Natural killer cell (primary cell): ENCODE data around the gene LITAFD. TPM values are rescaled to one million over a fixed set of nuclear protein-coding genes. Genes with fewer than 3 reads are reported as not detected.

Source experiments
- ATAC-seq, 3 donors: fragments of 150-1000 bp in 2 of 3; fragments of 200-7000 bp in 1 of 3; cut with Tn5 transposase; 1 replicate in 1 of 3; 2 replicates in 2 of 3; pipeline ENCODE4 v1.10.0; 2021; ENCODE audit warnings: mild to moderate bottlenecking in 2 of 3, moderate library complexity in 2 of 3
- DNase-seq, 2 donors: peaks; one replicate each; pipeline versions ENCODE4 v3.0.0 to v3.0.0-alpha.2; 2013 to 2021; ENCODE audit warnings: mixed read lengths in 1 of 2
- H3K27ac ChIP-seq: one replicate; pipeline ENCODE4 v1.5.1; 2013; ENCODE audit warnings: mild to moderate bottlenecking, low read length
- H3K27me3 ChIP-seq: one replicate; pipeline ENCODE4 v1.6.1; 2013; ENCODE audit warnings: low read length; ENCODE audit not compliant: control insufficient read depth, insufficient read depth
- H3K36me3 ChIP-seq: one replicate; pipeline ENCODE4 v1.6.1; 2013; ENCODE audit warnings: low read length; ENCODE audit not compliant: control insufficient read depth, insufficient read depth
- H3K4me1 ChIP-seq: one replicate; pipeline ENCODE4 v1.6.1; 2013; ENCODE audit warnings: low read length; ENCODE audit not compliant: control insufficient read depth, insufficient read depth
- H3K4me3 ChIP-seq: one replicate; pipeline ENCODE4 v1.5.1; 2013; ENCODE audit warnings: low read length
- H3K9me3 ChIP-seq: one replicate; pipeline ENCODE4 v1.6.1; 2013; ENCODE audit warnings: low read length; ENCODE audit not compliant: control insufficient read depth, insufficient read depth
- H3K27ac Mint-ChIP-seq, 2 donors: one replicate each; pipeline ENCODE4 v1.8.0; 2022; ENCODE audit warnings: mild to moderate bottlenecking in 2 of 2, mixed read lengths in 2 of 2, moderate library complexity in 1 of 2
- H3K27me3 Mint-ChIP-seq, 2 donors: one replicate each; pipeline ENCODE4 v1.8.0; 2022; ENCODE audit warnings: low read depth in 2 of 2, mixed read lengths in 2 of 2
- H3K36me3 Mint-ChIP-seq: one replicate; pipeline ENCODE4 v1.8.0; 2022; ENCODE audit warnings: mixed read lengths
- H3K4me1 Mint-ChIP-seq, 2 donors: one replicate each; pipeline ENCODE4 v1.8.0; 2022; ENCODE audit warnings: mixed read lengths in 2 of 2
- H3K4me3 Mint-ChIP-seq: one replicate; pipeline ENCODE4 v1.8.0; 2022; ENCODE audit warnings: mild to moderate bottlenecking, moderate library complexity, mixed read lengths
- H3K9me3 Mint-ChIP-seq, 2 donors: one replicate each; pipeline ENCODE4 v1.8.0; 2022; ENCODE audit warnings: mixed read lengths in 2 of 2
- WGBS: methylation state at CpG from one replicate; pipeline ENCODE4 v1.1.7; 2013; ENCODE audit warnings: missing lambda C conversion rate; ENCODE audit not compliant: insufficient coverage; 5-methylcytosine and 5-hydroxymethylcytosine counted together
- intact Hi-C: fragments of 100-400 bp; cut with micrococcal nuclease; formaldehyde crosslinking; loops from one replicate; pipeline ENCODE4 v1.14.2; 2022
- total RNA-seq, 4 donors: library from RNA; stranded (reverse); fragments of 120-200 nt in 1 of 4; gene quantifications; one replicate each; pipeline versions ENCODE4 v1.2.3 to v1.2.4, GENCODE V29; 2013 to 2022
- TF ChIP-seq, protein P1 (sequence below): fragments of 200-600 bp; IDR thresholded peaks from one replicate; pipeline ENCODE4 v1.8.0; 2022; ENCODE audit warnings: antibody characterized with exemption

Gene LITAFD
- total RNA-seq, 3 donors from 2014 or later (not counting 1 experiment from before 2014, with no cell fraction given): 0.21 to 1.1 (median 0.29) TPM

- TF ChIP-seq, protein P1, sequence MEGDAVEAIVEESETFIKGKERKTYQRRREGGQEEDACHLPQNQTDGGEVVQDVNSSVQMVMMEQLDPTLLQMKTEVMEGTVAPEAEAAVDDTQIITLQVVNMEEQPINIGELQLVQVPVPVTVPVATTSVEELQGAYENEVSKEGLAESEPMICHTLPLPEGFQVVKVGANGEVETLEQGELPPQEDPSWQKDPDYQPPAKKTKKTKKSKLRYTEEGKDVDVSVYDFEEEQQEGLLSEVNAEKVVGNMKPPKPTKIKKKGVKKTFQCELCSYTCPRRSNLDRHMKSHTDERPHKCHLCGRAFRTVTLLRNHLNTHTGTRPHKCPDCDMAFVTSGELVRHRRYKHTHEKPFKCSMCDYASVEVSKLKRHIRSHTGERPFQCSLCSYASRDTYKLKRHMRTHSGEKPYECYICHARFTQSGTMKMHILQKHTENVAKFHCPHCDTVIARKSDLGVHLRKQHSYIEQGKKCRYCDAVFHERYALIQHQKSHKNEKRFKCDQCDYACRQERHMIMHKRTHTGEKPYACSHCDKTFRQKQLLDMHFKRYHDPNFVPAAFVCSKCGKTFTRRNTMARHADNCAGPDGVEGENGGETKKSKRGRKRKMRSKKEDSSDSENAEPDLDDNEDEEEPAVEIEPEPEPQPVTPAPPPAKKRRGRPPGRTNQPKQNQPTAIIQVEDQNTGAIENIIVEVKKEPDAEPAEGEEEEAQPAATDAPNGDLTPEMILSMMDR: no peak
- Mint-ChIP-seq H3K4me1 (peaks cover 6 to 12% of the 10 kb centered on the region in 2 donors), H3K27me3 (no peaks in the 10 kb centered on the region), H3K27ac (no peak overlapping the region), H3K9me3 (no peaks in the 10 kb centered on the region), H3K36me3 (no peaks in the 10 kb centered on the region), H3K4me3 (no peak overlapping the region)
- no peaks in the 10 kb centered on the region for H3K36me3 ChIP-seq
- intact Hi-C loops: no loop called here
- ATAC-seq (no peak), DNase-seq (peak in 1 of 2 donors; percentile 31)
- H3K9me3 ChIP-seq: no peaks in the 10 kb centered on the region
- H3K27me3 ChIP-seq: no peaks in the 10 kb centered on the region
- H3K27ac ChIP-seq: no peak overlapping the region
- peaks cover 12% of the 10 kb centered on the region for H3K4me1 ChIP-seq
- WGBS: 81% methylated on average over 6 of the region's 8 CpGs
- no peak overlapping the region for H3K4me3 ChIP-seq
These were observed 4.1 kb upstream of the LITAFD start for GRCh38 chr16:8877894-8878522.

DNA sequence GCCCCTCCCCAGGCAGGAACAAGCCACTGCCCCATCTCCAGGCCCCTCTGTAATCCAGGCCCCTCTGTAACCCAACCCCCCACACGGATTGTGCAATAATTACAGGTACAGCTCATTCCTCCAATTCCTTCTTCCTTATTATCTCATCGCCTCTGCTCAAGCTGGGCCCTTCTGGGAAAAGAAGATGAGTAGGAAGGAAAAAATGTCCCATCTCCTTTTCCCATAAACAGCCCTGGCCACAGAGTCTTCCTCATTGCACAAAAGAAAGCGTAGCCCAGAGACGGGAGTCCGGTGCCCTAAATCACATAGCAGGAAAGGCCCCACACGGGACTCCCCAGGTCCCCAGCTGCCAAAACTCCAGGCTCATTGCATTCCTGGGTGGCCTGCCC lies 3.6 kb upstream of the LITAFD start:
- no peaks in the 10 kb centered on the region for H3K36me3 ChIP-seq
- H3K4me1 ChIP-seq: peaks cover 12% of the 10 kb centered on the region
- Mint-ChIP-seq H3K4me1 (peaks cover 6 to 12% of the 10 kb centered on the region in 2 donors), H3K27ac (no peak overlapping the region), H3K9me3 (no peaks in the 10 kb centered on the region), H3K4me3 (no peak overlapping the region), H3K36me3 (no peaks in the 10 kb centered on the region), H3K27me3 (no peaks in the 10 kb centered on the region)
- ATAC-seq: no peak
- intact Hi-C loops: no loop called here
- no peak overlapping the region for H3K27ac ChIP-seq
- no peaks in the 10 kb centered on the region for H3K27me3 ChIP-seq
- WGBS: 78% methylated on average over 5 of the region's 6 CpGs
- H3K4me3 ChIP-seq: no peak overlapping the region
- H3K9me3 ChIP-seq: no peaks in the 10 kb centered on the region
- TF ChIP-seq, protein P1: no peak
- no peak for DNase-seq

DNA sequence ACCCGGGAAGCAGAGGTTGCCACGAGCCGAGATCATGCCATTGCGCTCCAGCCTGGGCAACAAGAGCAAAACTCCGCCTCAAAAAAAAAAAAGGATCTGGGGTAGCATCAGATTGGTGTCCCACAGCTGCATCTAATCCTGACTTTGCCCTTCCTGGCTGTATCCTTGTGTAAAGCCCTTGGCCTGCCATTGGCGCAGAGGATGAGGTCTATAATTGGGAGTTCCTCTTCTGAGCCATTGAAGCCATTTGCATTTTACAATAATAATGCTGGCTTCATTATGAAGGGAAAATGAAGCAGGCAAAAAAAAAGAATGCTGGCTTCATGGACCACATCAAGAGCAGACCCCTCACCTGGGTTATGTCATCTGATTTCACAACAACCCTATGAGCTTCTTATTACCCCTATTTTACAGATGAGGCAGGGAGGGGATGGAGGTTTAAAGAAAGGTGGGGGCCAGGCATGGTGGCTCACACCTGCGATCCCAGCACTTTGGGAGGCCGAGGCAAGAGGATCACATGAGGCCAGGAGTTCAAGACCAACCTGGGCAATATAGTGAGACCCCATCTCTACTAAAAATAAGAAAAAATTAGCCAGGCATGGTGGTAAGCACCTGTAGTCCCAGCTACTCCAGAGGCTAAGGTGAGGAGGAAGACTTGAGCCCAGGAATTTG lies 1.2 kb upstream of the LITAFD start:
- Mint-ChIP-seq H3K9me3 (no peaks in the 10 kb centered on the region), H3K27ac (no peak overlapping the region), H3K4me3 (no peak overlapping the region), H3K27me3 (peaks cover 0 to 8% of the 10 kb centered on the region in 2 donors), H3K4me1 (peaks cover 10 to 15% of the 10 kb centered on the region in 2 donors), H3K36me3 (no peaks in the 10 kb centered on the region)
- Histone ChIP-seq H3K9me3 (no peaks in the 10 kb centered on the region), H3K27me3 (no peaks in the 10 kb centered on the region), H3K4me1 (peaks cover 16% of the 10 kb centered on the region), H3K36me3 (no peaks in the 10 kb centered on the region), H3K27ac (no peak overlapping the region), H3K4me3 (no peak overlapping the region)
- ATAC-seq (no peak), DNase-seq (no peak)
- intact Hi-C loops: loop anchor here (1.0 to 5.0 kb wide), 3 partner anchors 84 to 314 kb away; partner anchors contain the start of genes PMM2 and TMEM186
- TF ChIP-seq, protein P1: no peak
- 87% methylated on average over 8 of the region's 8 CpGs for WGBS
